ENCODE results near the gene DNASE1L1. TPM values are rescaled to one million over a fixed set of nuclear protein-coding genes. Genes with fewer than 3 reads are reported as not detected.

Gene DNASE1L1
- total RNA-seq, 1 experiment from 2014 or later: 17.6 TPM

DNA sequence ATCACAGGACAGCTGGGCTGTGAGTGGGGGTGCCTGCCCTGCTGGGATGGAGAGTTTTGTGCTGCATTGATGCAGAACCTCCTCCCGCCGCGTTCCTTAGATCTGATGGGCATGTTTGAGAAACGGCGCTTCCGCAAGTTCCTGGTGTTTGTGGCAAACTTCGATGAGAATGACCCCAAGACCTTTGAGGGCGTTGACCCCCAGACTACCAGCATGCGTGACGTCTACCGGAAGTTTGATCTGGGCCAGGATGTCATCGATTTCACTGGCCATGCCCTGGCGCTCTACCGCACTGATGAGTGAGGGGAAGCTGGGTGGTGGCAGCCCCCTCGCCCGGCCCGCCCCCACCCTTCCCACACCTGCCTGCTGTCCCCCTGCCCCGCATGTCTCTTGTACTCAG lies 30.8 kb upstream of the DNASE1L1 start:
- H3K27me3 ChIP-seq (ENCODE audit: low read length): no peaks in the 10 kb centered on the region
- no peak overlapping the region for H3K4me2 ChIP-seq (ENCODE audit: low read depth, low read length, poor library complexity, severe bottlenecking)
- DNase-seq: no peak
- H3K36me3 ChIP-seq (ENCODE audit: insufficient read depth, low read length): no peaks in the 10 kb centered on the region
- peaks cover 7% of the 10 kb centered on the region; the same call in 1 of the 2 replicates for H4K20me1 ChIP-seq (ENCODE audit: insufficient read depth, low read depth, low read length)
- peaks cover 26% of the 10 kb centered on the region for H3K79me2 ChIP-seq (ENCODE audit: low read length)
- H3K9me3 ChIP-seq (ENCODE audit: low read length): no peaks in the 10 kb centered on the region
- no peak overlapping the region for H3K27ac ChIP-seq (ENCODE audit: low read length)
- no peak overlapping the region for H3K9ac ChIP-seq (ENCODE audit: low read length)
- H2AFZ ChIP-seq (ENCODE audit: low read length): no peak overlapping the region
- no peaks in the 10 kb centered on the region for H3K9me2 ChIP-seq (replicated peaks; ENCODE audit: insufficient read depth, low read length)
- H3K4me3 ChIP-seq (ENCODE audit: low read length): no peak overlapping the region
- peaks cover 20% of the 10 kb centered on the region for H3K4me1 ChIP-seq (ENCODE audit: low read length)

DNA sequence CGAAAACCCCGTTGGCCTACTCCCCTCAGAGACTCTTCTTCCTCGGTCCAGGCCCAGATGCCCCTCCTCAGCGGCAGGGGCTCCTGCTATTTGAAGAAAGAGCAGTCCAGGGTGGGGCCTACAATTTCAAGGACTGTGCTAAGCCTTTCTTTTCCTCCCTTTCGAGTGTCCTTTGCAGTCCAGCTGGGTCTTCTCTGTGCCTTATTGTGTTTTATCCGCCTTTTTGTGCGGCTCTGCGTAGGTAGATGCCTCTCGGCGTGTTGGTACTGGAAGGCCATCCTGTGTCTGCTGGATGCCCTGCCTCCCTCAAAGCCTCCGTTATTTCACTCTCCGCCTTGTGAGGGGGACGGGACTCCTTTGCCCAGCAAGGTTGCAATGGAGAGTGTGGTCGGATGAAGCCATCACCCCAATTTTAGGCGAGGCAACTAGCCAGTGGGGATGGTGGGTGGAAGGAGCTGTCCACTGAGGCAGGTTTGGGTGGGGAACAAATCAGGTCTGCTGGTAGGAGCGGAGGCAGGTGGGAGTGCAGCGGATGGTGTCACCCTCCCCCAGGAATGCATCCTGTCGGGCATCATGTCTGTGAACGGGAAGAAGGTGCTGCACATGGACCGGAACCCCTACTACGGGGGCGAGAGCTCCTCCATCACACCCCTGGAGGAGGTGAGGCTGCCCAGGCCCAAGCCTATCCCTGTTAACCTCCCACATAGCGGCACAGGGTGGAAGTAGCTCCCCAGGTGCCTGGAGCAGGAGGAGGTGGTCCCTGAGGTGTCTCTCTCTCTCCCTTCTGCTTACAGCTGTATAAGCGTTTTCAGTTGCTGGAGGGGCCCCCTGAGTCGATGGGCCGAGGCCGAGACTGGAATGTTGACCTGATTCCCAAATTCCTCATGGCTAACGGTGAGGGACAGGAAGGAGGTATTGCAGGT lies 29.2 kb upstream of the DNASE1L1 start:
- DNase-seq: no peak
- H3K4me3 ChIP-seq (ENCODE audit: low read length): peak overlapping the region; percentile 71

DNA sequence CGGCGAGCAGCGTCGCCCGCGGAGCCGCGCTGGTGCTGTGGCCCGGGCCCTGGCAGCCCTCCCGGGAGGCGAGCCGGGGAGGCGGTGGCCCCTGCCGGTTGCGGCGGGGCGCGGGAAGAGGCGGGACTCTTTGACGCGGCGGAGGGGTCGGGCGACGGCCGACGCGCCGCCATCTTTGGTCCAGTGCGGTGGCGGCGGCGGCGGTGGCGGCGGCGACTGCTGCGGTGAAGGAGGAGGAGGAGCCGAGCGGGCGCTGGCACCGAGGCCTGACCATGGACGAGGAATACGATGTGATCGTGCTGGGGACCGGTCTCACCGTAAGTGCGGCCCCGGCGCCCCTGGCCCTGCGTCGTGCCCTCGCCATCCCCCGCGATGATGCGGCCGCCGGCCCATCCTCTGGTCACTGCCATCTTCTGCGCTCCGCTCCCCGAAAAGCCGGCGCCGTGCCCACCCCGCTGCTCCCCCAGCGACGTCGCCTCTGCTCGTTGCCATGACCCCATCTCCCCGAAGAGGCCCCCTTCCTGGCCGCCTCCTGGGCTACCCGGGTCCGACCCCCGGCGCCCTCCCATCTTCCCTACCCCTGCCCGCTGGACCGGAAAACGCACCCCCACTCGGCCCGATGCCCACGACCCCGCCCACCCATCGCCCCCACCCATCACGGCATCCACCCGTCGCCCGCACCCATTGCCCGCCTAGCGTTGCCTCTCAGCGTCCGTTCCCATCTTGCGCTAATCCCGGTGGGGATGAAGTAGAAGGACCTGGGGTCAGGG lies 28.1 kb upstream of the DNASE1L1 start, which contains the start of gene GDI1:
Gene GDI1, plus strand, starts transcription at position 172 of the 770 bp plus-strand sequence. Its CDS starts 101 bp downstream, at position 273.
- no peaks in the 10 kb centered on the region for H3K9me2 ChIP-seq (replicated peaks; ENCODE audit: insufficient read depth, low read length)
- H3K4me3 ChIP-seq (ENCODE audit: low read length): peak within 1 kb of the TSS; percentile 71
- no peaks in the 10 kb centered on the region for H3K27me3 ChIP-seq (ENCODE audit: low read length)
- peaks cover 7% of the 10 kb centered on the region; the same call in 1 of the 2 replicates for H4K20me1 ChIP-seq (ENCODE audit: insufficient read depth, low read depth, low read length)
- peak; percentile 73 for DNase-seq
- H3K27ac ChIP-seq (ENCODE audit: low read length): peak within 1 kb of the TSS; percentile 19; the same call in 1 of the 2 replicates
- H3K9ac ChIP-seq (ENCODE audit: low read length): peak within 1 kb of the TSS; percentile 85
- peaks cover 21% of the 10 kb centered on the region for H3K79me2 ChIP-seq (ENCODE audit: low read length)
- no peaks in the 10 kb centered on the region for H3K36me3 ChIP-seq (ENCODE audit: insufficient read depth, low read length)
- peak within 1 kb of the TSS; percentile 75 for H3K4me2 ChIP-seq (ENCODE audit: low read depth, low read length, poor library complexity, severe bottlenecking)
- no peaks in the 10 kb centered on the region for H3K9me3 ChIP-seq (ENCODE audit: low read length)
- H2AFZ ChIP-seq (ENCODE audit: low read length): no peak within 1 kb of the TSS
- H3K4me1 ChIP-seq (ENCODE audit: low read length): peaks cover 11% of the 10 kb centered on the region

More for the DNA sequence above, 29.2 kb upstream of the DNASE1L1 start:
- Histone ChIP-seq H4K20me1 (ENCODE audit: insufficient read depth, low read depth, low read length) (peaks cover 7% of the 10 kb centered on the region; the same call in 1 of the 2 replicates), H2AFZ (ENCODE audit: low read length) (no peak overlapping the region), H3K9me2 (replicated peaks; ENCODE audit: insufficient read depth, low read length) (no peaks in the 10 kb centered on the region), H3K4me2 (ENCODE audit: low read depth, low read length, poor library complexity, severe bottlenecking) (peak overlapping the region; percentile 75), H3K9ac (ENCODE audit: low read length) (peak overlapping the region; percentile 85), H3K36me3 (ENCODE audit: insufficient read depth, low read length) (no peaks in the 10 kb centered on the region), H3K27me3 (ENCODE audit: low read length) (no peaks in the 10 kb centered on the region), H3K27ac (ENCODE audit: low read length) (peak overlapping the region; percentile 19; the same call in 1 of the 2 replicates), H3K9me3 (ENCODE audit: low read length) (no peaks in the 10 kb centered on the region), H3K4me1 (ENCODE audit: low read length) (peaks cover 12% of the 10 kb centered on the region), H3K79me2 (ENCODE audit: low read length) (peaks cover 21% of the 10 kb centered on the region)

DNA sequence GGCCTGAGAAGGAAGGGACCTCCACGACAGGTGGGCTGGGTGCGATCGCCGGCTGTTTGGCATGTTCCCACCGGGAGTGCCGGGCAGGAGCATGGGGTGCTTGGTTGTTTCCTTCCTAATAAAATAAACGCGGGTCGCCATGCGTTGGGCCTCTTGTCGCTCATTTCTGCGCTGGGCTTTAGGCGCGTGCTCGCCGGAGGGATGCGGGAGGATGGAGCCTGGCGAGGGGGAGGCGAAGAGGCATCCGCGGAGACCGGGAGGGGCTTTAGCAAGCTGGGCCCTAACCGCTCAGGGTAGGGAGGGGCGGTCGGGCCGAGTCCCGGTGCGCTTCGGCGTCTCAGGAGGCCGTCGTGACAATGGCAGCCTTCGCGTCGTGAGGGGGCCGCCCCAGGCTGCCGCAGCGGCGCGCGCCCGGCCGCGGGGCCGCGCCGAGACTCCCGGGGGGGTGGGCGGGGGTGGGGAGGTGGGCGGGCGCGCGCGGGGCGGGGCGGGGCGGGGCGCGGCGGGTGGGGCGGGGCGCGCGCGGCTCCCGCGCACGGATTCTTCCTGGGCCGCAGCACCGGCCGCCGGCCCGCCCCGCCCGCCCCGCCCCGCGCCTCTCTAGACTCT lies 27.4 kb upstream of the DNASE1L1 start:
- H4K20me1 ChIP-seq (ENCODE audit: insufficient read depth, low read depth, low read length): peaks cover 7% of the 10 kb centered on the region; the same call in 1 of the 2 replicates
- no peaks in the 10 kb centered on the region for H3K9me3 ChIP-seq (ENCODE audit: low read length)
- no peak overlapping the region for H2AFZ ChIP-seq (ENCODE audit: low read length)
- H3K4me3 ChIP-seq (ENCODE audit: low read length): peak overlapping the region; percentile 71; the same call in 1 of the 2 replicates
- H3K27me3 ChIP-seq (ENCODE audit: low read length): no peaks in the 10 kb centered on the region
- peaks cover 11% of the 10 kb centered on the region for H3K4me1 ChIP-seq (ENCODE audit: low read length)
- peak; percentile 66 for DNase-seq
- H3K36me3 ChIP-seq (ENCODE audit: insufficient read depth, low read length): no peaks in the 10 kb centered on the region
- no peak overlapping the region for H3K27ac ChIP-seq (ENCODE audit: low read length)
- H3K9me2 ChIP-seq (replicated peaks; ENCODE audit: insufficient read depth, low read length): no peaks in the 10 kb centered on the region
- no peak overlapping the region for H3K4me2 ChIP-seq (ENCODE audit: low read depth, low read length, poor library complexity, severe bottlenecking)
- H3K79me2 ChIP-seq (ENCODE audit: low read length): peaks cover 21% of the 10 kb centered on the region
- H3K9ac ChIP-seq (ENCODE audit: low read length): peak overlapping the region; percentile 85

DNA sequence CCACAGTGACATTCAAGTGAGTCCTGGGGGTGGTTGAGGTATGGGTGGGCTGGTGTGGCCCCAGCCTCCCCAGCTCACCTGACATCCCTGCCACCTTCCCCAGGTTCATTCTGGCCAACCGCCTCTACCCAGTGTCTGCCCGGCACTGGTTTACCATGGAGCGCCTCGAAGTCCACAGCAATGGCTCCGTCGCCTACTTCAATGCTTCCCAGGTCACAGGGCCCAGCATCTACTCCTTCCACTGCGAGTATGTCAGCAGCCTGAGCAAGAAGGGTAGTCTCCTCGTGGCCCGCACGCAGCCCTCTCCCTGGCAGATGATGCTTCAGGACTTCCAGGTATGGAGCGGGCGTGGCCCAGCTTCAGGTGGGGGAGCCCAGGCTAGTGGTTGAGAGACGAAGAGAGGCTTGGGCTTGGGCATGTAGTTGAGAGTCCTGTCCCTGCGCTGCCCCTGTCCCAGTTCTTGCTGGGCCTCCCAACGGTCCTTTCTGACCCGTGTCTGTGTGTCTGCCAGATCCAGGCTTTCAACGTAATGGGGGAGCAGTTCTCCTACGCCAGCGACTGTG lies 26.2 kb upstream of the DNASE1L1 start:
- Histone ChIP-seq H3K4me3 (ENCODE audit: low read length) (no peak overlapping the region), H3K9me2 (replicated peaks; ENCODE audit: insufficient read depth, low read length) (no peaks in the 10 kb centered on the region), H3K9me3 (ENCODE audit: low read length) (no peaks in the 10 kb centered on the region), H3K27ac (ENCODE audit: low read length) (no peak overlapping the region), H4K20me1 (ENCODE audit: insufficient read depth, low read depth, low read length) (peaks cover 7% of the 10 kb centered on the region; the same call in 1 of the 2 replicates), H3K36me3 (ENCODE audit: insufficient read depth, low read length) (no peaks in the 10 kb centered on the region), H3K9ac (ENCODE audit: low read length) (no peak overlapping the region), H3K4me1 (ENCODE audit: low read length) (peaks cover 11% of the 10 kb centered on the region), H2AFZ (ENCODE audit: low read length) (no peak overlapping the region), H3K27me3 (ENCODE audit: low read length) (no peaks in the 10 kb centered on the region), H3K4me2 (ENCODE audit: low read depth, low read length, poor library complexity, severe bottlenecking) (no peak overlapping the region), H3K79me2 (ENCODE audit: low read length) (peaks cover 21% of the 10 kb centered on the region)
- no peak for DNase-seq

DNA sequence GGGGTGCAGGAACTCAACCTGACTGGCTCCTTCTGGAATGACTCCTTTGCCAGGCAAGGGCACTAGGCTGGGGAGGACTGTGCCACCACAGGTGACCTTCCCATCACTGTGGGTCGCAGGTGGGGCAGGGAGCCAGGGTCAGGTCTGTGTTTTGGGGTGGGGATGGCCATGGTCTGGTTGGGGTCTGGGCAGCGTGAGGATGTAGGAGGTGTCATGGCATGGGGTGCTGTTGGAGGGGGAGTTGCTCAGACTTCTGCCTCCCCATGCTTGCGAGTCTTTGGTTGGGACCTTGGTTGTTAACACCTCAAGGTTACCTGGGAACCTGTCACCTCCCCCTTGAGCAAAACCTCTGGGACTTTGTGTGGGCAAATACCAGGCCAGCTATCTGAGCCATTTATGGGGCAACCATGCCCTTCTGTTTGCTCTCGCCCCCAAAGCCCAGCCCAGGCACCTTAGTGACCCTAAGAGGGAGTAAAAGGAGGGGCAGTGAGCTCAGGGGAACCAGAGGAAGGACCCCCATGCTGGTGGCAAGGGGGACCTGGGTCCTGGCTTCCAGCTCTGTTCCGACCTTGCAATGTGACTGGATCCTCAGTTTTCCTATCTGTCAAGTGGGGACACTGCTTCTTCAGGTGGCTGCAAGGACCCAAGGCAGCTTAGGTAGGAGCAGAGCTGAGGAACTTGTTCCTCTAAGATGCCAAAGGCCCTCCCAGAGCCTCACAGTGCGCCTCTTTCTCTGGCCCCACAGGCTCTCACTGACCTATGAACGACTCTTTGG lies 25.5 kb upstream of the DNASE1L1 start:
- H3K27me3 ChIP-seq (ENCODE audit: low read length): no peaks in the 10 kb centered on the region
- H3K4me2 ChIP-seq (ENCODE audit: low read depth, low read length, poor library complexity, severe bottlenecking): no peak overlapping the region
- no peaks in the 10 kb centered on the region for H3K36me3 ChIP-seq (ENCODE audit: insufficient read depth, low read length)
- peaks cover 14% of the 10 kb centered on the region for H3K4me1 ChIP-seq (ENCODE audit: low read length)
- H4K20me1 ChIP-seq (ENCODE audit: insufficient read depth, low read depth, low read length): peaks cover 7% of the 10 kb centered on the region; the same call in 1 of the 2 replicates
- peaks cover 24% of the 10 kb centered on the region for H3K79me2 ChIP-seq (ENCODE audit: low read length)
- H3K9me2 ChIP-seq (replicated peaks; ENCODE audit: insufficient read depth, low read length): no peaks in the 10 kb centered on the region
- H3K9ac ChIP-seq (ENCODE audit: low read length): no peak overlapping the region
- H3K27ac ChIP-seq (ENCODE audit: low read length): no peak overlapping the region
- no peak for DNase-seq
- no peaks in the 10 kb centered on the region for H3K9me3 ChIP-seq (ENCODE audit: low read length)
- H3K4me3 ChIP-seq (ENCODE audit: low read length): no peak overlapping the region
- no peak overlapping the region for H2AFZ ChIP-seq (ENCODE audit: low read length)

DNA sequence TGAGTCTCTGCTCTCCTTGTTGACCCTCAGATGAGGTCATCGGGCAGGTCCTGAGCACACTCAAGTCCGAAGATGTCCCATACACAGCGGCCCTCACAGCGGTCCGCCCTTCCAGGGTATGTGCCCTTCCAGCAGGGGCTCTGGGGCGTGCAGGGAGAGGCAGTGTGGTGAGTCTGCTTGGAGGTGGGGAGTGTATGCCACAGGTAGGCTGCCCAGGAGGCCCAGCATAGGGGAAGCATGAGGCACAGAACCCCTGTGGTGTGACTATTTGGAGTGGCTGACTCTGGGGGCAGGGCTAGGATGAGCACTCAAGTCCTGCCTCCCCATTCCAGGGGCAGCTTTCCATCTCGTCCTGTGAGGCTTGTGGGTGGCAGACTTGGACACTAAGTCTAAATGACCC lies 24.6 kb upstream of the DNASE1L1 start:
- no peak for DNase-seq
- peaks cover 15% of the 10 kb centered on the region for H3K4me1 ChIP-seq (ENCODE audit: low read length)
- no peak overlapping the region for H3K4me3 ChIP-seq (ENCODE audit: low read length)
- no peak overlapping the region for H3K4me2 ChIP-seq (ENCODE audit: low read depth, low read length, poor library complexity, severe bottlenecking)
- H3K9me3 ChIP-seq (ENCODE audit: low read length): no peaks in the 10 kb centered on the region
- no peaks in the 10 kb centered on the region for H3K9me2 ChIP-seq (replicated peaks; ENCODE audit: insufficient read depth, low read length)
- H3K79me2 ChIP-seq (ENCODE audit: low read length): peaks cover 28% of the 10 kb centered on the region
- H4K20me1 ChIP-seq (ENCODE audit: insufficient read depth, low read depth, low read length): peaks cover 2% of the 10 kb centered on the region; the same call in 1 of the 2 replicates
- H3K36me3 ChIP-seq (ENCODE audit: insufficient read depth, low read length): no peaks in the 10 kb centered on the region
- no peak overlapping the region for H3K9ac ChIP-seq (ENCODE audit: low read length)
- H3K27me3 ChIP-seq (ENCODE audit: low read length): no peaks in the 10 kb centered on the region
- no peak overlapping the region for H2AFZ ChIP-seq (ENCODE audit: low read length)
- no peak overlapping the region for H3K27ac ChIP-seq (ENCODE audit: low read length)
